Transverse colon (tissue), 4 donors: ENCODE results near the gene RAB40C.

Experiments
- CTCF ChIP-seq, 5 experiments: fragments of 200-600 bp in 3 of 5; fragments of 450-650 bp in 2 of 5; sonication (generic) in 3 of 5; IDR thresholded peaks; 1 replicate in 2 of 5; 2 replicates in 3 of 5; pipeline ENCODE4 v1.5.1; 2016 to 2017; ENCODE audit warnings: antibody characterized with exemption in 5 of 5, inconsistent platforms in 3 of 5, mild to moderate bottlenecking in 2 of 5, moderate library complexity in 1 of 5
- POLR2A ChIP-seq: fragments of 450-650 bp; IDR thresholded peaks from one replicate; pipeline ENCODE4 v1.6.1; 2016; ENCODE audit warnings: antibody characterized with exemption, mild to moderate bottlenecking, moderate library complexity
- POLR2AphosphoS5 ChIP-seq, 3 donors: sonication (generic); formaldehyde crosslinking; IDR thresholded peaks; one replicate each; pipeline ENCODE4 v1.6.1; 2016; ENCODE audit warnings: antibody characterized with exemption in 3 of 3

- TF ChIP-seq CTCF (IDR thresholded peaks at IDR 0.05) = no peak
- no peak for TF ChIP-seq POLR2AphosphoS5 (IDR thresholded peaks at IDR 0.05)
- TF ChIP-seq POLR2A = no peak
Observed at GRCh38 chr16:582218-582613, 7.7 kb upstream of the RAB40C start.
